Stimulated activated CD4-positive, alpha-beta T cell treated with anti-CD3 and anti-CD28 coated beads, Interleukin-1b, Interleukin-23, amount 100 ng/mL, for 4 hours (primary cell): ENCODE measurements around the gene IGFBP5.

ENCODE experiments used
- DNase-seq, 2 donors: peaks; one replicate each; pipeline ENCODE4 v3.0.0-alpha.2; 2020; ENCODE audit warnings: low read depth in 2 of 2

The IGFBP5 gene

GRCh38 chr2:216687646-216688045 is 7.7 kb downstream of the IGFBP5 start:
- no peak for DNase-seq

- DNase-seq = no peak
Measured at GRCh38 chr2:216687111-216687510, 8.2 kb downstream of the IGFBP5 start.

GRCh38 chr2:216685327-216685875 is 9.9 kb downstream of the IGFBP5 start:
- DNase-seq = no peak

- no peak for DNase-seq
Measured at GRCh38 chr2:216683846-216684245, 11.5 kb downstream of the IGFBP5 start.

GRCh38 chr2:216681683-216682082 is 13.7 kb downstream of the IGFBP5 start:
- DNase-seq = no peak

GRCh38 chr2:216680951-216681629 is 14.3 kb downstream of the IGFBP5 start:
- no peak for DNase-seq

GRCh38 chr2:216679658-216680024 is 15.7 kb downstream of the IGFBP5 start:
- no peak for DNase-seq

GRCh38 chr2:216678813-216679657 is 16.3 kb downstream of the IGFBP5 start:
- no peak for DNase-seq

- no peak for DNase-seq
Measured at GRCh38 chr2:216678098-216678465, 17.3 kb downstream of the IGFBP5 start.

- DNase-seq = no peak
Measured at GRCh38 chr2:216677439-216678097, 17.8 kb downstream of the IGFBP5 start.

GRCh38 chr2:216676630-216677029 is 18.7 kb downstream of the IGFBP5 start:
- no peak for DNase-seq

- no peak for DNase-seq
Measured at GRCh38 chr2:216674376-216674775, 21.0 kb downstream of the IGFBP5 start.

GRCh38 chr2:216673609-216674008 is 21.7 kb downstream of the IGFBP5 start:
- DNase-seq = no peak

- no peak for DNase-seq
Measured at GRCh38 chr2:216673021-216673420, 22.3 kb downstream of the IGFBP5 start.

GRCh38 chr2:216672466-216672865 is 22.9 kb downstream of the IGFBP5 start:
- no peak for DNase-seq

- DNase-seq = no peak
Measured at GRCh38 chr2:216671791-216672343, 23.5 kb downstream of the IGFBP5 start.

- DNase-seq = no peak
Measured at GRCh38 chr2:216671081-216671411, 24.3 kb downstream of the IGFBP5 start.

GRCh38 chr2:216670266-216671080 is 24.9 kb downstream of the IGFBP5 start:
- DNase-seq = no peak

GRCh38 chr2:216666461-216667233 is 28.7 kb downstream of the IGFBP5 start:
- DNase-seq = peak; percentile 47 to 49

GRCh38 chr2:216665717-216666116 is 29.6 kb downstream of the IGFBP5 start:
- DNase-seq = no peak

GRCh38 chr2:216665242-216665641 is 30.1 kb downstream of the IGFBP5 start:
- DNase-seq = no peak
